PC-3 (cell line): Measurements from ENCODE around the gene NRSN1.

Source experiments
- EZH2 ChIP-seq: fragments of 300-600 bp; sonication (generic); IDR thresholded peaks from one replicate; pipeline ENCODE4 v1.6.1; 2017; ENCODE audit warnings: antibody characterized with exemption, mild to moderate bottlenecking, low read length; ENCODE audit not compliant: unreplicated experiment
- TF ChIP-seq, protein P1 (sequence below): fragments of 300-600 bp; sonication (generic); conservative IDR thresholded peaks from 2 replicates; pipeline ENCODE4 v1.5.1; 2017; ENCODE audit warnings: antibody characterized with exemption, low read depth, mild to moderate bottlenecking, low read length

DNA sequence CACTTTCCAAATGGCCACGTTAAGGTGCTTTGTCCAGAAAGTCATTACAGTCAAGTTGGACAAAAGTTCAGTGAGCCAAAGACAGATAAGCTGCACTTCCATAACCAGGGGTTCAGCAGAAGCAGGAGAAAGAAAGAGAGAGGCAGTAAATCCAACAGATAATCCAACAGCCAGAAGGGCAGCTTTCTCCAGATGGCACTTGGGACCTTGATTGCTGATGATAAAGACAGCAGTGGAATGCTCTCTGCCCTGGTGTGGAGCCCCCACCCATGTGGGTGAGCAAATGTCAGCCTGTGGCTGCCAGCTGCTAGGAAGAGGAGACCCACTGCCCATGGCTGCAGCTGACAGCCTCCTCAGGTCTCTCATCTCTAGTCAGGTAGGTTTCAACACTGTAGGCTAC is 18.7 kb upstream of the NRSN1 start:
- TF ChIP-seq, protein P1, sequence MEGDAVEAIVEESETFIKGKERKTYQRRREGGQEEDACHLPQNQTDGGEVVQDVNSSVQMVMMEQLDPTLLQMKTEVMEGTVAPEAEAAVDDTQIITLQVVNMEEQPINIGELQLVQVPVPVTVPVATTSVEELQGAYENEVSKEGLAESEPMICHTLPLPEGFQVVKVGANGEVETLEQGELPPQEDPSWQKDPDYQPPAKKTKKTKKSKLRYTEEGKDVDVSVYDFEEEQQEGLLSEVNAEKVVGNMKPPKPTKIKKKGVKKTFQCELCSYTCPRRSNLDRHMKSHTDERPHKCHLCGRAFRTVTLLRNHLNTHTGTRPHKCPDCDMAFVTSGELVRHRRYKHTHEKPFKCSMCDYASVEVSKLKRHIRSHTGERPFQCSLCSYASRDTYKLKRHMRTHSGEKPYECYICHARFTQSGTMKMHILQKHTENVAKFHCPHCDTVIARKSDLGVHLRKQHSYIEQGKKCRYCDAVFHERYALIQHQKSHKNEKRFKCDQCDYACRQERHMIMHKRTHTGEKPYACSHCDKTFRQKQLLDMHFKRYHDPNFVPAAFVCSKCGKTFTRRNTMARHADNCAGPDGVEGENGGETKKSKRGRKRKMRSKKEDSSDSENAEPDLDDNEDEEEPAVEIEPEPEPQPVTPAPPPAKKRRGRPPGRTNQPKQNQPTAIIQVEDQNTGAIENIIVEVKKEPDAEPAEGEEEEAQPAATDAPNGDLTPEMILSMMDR: no peak
- no peak for TF ChIP-seq EZH2
